NK-92 (cell line): Measurements from ENCODE around the gene AVEN.

Source experiments
- DNase-seq: peaks from one replicate; lab custom pipeline; 2025; ENCODE audit not compliant: unreplicated experiment; lab: John Stamatoyannopoulos, UW

Gene AVEN

DNA sequence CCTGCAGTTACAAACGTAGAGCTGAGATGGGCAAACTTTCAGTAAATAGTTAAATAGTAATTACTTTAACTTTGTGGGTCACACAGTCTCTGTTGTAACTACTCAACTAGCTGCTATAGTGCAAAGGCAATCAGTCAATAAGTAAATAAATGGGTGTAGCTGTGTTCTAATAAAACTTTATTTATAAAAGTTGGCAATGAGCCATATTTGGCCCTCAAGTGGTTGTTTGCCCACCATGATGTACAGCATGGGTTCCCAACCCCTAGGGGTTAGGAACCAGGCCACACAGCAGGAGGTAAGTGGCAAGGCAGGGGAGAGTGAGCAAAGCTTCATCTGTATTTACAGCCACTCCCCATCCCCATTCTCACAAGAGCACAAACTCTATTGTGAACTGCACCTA is 115.6 kb downstream of the AVEN start:
- DNase-seq = no peak

DNA sequence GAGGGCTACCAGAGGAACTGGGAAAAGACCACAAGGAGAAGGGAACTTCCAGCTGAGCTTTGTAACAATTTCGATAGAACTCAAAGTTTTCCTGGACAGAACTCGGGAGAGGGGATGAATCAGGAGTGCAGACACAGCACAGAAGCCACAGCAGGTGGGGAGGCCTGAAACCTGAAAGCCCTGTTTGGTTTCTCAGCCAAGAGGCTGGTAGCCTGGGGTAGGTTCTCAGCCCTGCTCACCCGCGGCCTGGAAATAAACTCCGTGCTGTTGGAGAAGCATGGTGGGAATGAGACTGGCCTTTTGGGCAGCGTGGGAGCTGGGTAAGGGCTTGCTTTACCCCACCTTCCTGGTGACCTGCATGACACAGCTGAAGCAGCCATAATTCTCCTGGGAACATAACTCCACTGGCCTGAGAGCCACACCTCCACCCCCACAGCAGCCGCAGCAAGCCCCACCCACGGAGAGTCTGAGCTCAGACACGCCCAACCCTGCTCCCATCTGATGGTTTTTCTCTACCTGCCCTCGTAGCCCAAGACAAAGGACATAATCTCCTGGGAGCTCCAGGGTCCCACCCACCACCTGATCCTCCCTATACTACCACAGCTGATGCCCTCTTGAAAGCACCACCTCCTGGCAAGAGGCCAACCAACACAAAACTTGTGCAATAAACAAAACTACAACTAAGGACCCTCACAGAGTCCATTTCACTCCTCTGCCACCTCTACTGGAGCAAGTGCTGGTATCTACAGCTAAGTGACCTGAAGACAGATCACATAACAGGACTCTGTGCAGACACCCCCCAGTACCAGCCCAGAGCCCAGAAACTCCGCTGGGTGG is 123.2 kb downstream of the AVEN start:
- no peak for DNase-seq

GRCh38 chr15:33913459-33913858 is 125.5 kb downstream of the AVEN start:
- no peak for DNase-seq

- no peak for DNase-seq
These were observed 126.7 kb downstream of the AVEN start for GRCh38 chr15:33912326-33912725.

GRCh38 chr15:33910741-33911140 is 128.3 kb downstream of the AVEN start:
- no peak for DNase-seq

DNA sequence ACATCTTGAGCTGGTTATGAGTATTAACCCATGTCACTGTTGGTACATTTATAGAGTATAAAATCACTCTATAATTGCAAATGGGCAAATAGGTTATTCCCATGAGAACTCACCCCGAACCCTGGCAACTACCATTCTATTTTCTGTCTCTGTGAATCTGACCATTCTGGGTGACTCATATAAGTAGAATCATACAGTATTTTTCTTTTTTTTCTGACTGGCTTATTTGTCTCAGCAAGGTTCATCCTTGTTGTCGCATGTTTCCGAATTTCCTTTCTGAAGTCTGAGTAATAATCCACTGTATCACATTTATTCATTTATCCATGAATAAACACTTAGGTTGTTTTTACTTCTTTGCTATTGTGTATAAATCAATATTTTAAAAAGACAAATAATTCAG is 130.6 kb downstream of the AVEN start:
- no peak for DNase-seq

DNA sequence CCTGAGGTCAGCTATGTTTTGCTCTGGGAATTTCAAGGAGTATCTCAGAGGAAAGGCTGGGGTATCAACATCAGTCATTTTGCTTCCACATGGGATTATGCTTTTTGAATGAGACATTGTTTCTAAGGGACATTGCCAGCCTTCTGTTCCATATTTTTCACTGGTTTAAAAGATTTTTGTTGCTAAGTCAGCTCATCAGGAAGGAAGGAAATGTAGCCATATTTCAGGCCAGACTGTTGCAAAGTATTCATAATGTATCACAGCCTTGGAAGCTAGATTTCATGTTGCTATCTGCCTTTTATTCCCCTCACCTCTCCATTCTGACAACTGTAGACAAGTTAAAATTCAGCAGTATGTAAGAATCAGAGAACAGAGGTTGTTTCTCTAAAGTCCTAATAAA is 131.7 kb downstream of the AVEN start:
- no peak for DNase-seq

DNA sequence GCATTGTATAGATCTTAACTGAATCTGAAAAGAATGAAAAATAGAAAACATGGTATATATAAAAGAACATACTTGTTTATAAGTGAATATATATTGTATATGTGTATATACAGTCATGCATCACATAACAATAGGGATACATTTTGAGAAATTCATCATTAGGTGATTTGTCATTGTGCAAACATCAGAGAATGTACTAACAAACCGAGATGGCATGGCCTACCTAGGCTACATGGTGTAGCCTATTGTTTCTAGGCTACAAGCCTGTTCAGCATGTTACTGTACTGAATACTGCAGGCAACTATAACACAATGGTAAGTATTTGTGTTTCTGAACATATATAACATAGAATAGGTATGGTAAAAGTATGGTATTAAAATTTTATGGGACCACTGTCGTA is 135.3 kb downstream of the AVEN start:
- no peak for DNase-seq

DNA sequence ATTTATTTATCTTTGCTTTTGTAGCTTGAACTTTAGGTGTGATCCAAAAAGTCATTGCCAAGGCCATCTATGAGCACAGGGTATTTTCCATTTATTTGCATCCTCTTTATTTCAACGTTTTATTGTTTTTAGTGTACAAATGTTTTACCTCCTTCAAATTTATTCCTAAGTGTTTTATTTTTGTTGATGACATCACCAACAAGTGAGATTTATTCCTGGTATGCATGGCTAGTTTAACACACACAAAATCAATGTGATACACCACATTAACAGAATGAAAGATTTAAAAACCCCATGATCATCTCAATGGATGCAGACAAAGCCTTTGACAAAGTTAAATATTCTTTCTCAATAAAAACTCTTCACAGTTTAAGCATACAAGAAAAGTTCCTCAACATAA is 137.0 kb downstream of the AVEN start:
- DNase-seq = no peak

- no peak for DNase-seq
These were observed 144.8 kb downstream of the AVEN start for GRCh38 chr15:33894193-33894592.

DNA sequence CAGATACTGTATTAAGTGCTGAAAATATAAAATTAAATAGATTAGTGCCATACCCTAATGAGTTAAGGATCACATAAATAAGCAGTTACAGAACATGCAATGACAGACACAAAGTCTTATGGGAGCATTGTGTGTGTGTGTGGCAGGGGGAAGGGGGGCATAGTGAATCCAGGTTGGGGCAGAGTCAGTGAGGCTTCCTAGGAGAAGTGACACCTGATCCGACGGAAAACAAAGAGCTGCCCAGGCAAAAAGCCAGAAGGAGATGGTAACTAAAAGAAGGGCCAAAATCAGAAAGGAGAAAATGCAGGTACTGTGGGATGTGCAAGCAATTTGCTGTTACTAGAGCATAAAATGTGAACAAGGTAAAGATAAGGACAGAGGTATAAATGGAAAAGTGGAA is 150.8 kb downstream of the AVEN start:
- no peak for DNase-seq

GRCh38 chr15:33882921-33883320 is 156.1 kb downstream of the AVEN start:
- DNase-seq = no peak

- DNase-seq = no peak
These were observed 164.8 kb downstream of the AVEN start for GRCh38 chr15:33874156-33874555.

- no peak for DNase-seq
These were observed 166.4 kb downstream of the AVEN start for GRCh38 chr15:33872416-33873106.

DNA sequence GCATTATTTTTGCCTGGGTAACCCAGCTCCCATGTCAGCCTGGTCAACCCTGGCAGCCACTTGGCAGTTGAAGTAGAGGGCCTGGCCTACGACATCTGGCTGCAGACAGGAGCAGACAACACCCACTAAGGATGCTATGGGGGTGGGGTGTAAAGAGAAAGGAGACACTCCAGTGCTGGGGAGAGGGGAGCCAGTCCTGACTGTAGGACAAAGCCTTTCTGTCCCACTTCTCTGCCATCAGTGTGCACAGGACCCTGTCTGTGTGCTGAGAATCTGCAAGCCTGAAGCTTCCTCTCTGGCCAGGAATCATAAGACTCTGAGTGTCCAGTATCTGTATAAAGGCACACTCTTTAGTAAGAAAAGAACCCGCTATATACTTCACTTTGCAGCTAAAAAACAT is 167.0 kb downstream of the AVEN start:
- no peak for DNase-seq

DNA sequence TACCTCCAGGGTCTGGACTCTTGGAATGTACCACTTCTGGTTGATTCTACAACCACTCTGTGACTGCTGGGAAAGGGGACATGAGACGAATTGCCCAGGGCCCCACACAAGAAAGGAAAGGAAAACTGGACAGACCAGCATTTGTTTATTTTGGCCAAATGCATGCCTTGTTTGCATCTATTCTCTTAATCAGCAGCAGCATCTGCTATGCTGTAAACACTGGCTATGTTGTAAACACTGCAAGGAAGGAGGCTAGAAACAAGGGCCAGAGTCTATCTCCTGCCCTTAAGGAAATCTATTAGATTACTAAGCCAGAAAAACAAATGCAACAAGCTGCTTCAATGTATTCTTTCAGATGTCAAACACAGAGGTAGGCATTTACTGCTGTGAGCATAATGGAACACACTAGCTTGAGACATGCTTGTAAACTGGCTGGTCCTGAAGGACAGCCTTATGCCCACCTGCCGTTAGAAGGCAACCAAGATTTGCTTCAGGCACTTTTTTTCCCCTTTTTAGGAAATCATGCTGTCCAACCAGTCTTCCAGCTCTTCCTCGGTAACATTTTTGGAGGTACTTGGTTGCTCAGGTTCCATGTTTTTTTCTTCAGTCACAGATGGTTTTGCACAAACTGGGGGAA is 172.8 kb downstream of the AVEN start:
- no peak for DNase-seq

GRCh38 chr15:33865416-33865815 is 173.6 kb downstream of the AVEN start:
- DNase-seq = no peak

DNA sequence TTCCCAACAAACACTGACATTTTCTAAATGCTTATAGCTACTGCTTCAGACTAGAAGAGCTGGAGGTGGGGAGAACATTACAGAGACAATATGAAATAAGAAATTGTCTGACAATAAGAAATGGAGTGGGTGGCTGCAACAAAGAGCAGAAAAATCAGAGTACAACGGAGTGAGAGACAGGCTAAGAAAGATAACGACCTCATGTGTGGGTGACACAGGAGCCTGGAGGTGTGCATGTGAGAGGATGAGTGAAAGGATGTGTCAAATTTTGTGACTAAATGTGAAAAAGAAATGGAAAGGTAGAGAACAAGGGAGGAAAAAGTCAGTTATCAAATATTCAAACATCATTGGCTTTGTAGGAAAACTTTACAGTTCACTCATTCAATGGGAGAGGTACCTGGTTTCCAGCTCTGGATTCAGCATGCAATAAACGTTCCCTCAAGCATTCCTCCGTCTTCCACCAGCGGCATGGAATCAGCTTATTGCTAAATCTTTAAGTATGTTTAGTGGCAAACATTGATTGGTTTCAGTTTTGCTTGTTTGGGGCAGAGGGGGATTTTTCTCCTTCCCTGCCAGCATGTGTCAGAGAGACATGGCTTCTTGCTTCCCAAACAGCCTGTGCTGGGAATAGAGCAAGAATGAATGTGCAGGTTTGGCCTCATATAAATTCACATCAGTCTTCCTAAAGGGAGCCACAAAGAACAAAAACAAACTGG is 174.5 kb downstream of the AVEN start:
- no peak for DNase-seq

DNA sequence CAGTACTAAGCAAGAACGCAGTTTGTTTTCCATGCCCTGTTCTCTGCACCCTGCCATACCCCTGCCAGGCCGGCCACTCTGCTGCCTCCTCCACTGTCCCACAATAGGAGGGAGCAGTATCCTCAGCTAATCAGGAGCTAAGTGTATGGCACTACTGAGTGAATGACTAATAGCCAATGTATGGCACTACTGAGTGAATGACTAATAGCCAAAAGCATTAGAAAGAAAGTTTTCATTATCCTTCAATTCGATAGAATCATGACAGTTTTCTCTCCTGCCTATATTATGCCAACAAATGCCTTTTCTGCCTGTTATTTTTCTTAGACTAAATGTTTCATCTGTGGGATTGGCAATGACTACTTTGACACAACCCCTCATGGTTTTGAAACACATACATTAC is 178.2 kb downstream of the AVEN start:
- no peak for DNase-seq

DNA sequence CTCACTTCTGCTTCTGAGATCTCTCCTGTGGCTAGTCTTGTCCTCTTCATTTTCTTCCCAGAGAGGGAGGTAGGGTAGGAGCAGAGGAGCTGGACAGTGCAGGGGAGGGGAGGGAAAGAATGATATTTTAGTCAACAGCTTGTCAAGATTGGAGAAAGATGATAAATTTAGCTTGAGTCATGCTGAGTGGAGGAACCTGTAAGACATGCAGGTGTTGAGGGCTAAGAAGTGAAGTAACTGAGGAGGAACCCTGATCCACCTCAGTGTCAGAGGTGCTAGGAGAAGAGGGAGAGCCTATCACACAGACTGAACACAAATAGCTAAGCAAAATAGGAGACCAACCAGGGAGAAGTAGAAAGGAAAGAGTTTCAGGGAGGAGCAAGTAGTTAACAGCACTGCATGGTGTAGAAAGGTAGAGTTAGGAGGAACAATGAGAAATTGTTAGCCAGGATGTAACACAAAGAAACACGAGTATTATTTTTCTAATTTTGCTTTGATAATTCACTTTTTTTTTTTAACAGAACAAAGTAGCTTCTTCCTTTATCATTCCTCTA is 178.9 kb downstream of the AVEN start:
- DNase-seq = no peak

- no peak for DNase-seq
These were observed 180.2 kb downstream of the AVEN start for GRCh38 chr15:33858836-33859235.
